Caco-2 (cell line): Measurements from ENCODE around the gene CCND2. TPM values are rescaled to one million over a fixed set of nuclear protein-coding genes. Genes with fewer than 3 reads are reported as not detected.

Source experiments
- BruUV-seq: library from RNA; stranded (reverse); fragments of 400-500 nt; replicated peaks from 2 replicates; lab custom pipeline; 2021; lab: Mats Ljungman, UMichigan
- CTCF ChIA-PET: fragments of 300-600 bp; sonication (Branson Sonifier 250); formaldehyde crosslinking; loops from one replicate; lab custom pipeline; 2022; ENCODE audit warnings: antibody characterized with exemption; lab: Charles Lee
- POLR2A ChIA-PET: fragments of 300-600 bp; sonication (Branson Sonifier 250); formaldehyde crosslinking; loops from one replicate; lab custom pipeline; 2022; ENCODE audit warnings: antibody characterized with exemption; lab: Charles Lee
- DNase-seq, 2 experiments: peaks; one replicate each; pipeline versions ENCODE4 v3.0.0 to v3.0.0-alpha.2; 2020 to 2022
- H3K27me3 ChIP-seq: replicated peaks from 2 replicates; pipeline ENCODE4 v1.6.0; 2011; ENCODE audit warnings: low read length; ENCODE audit not compliant: control insufficient read depth, insufficient read depth
- H3K36me3 ChIP-seq: 2 replicates; pipeline ENCODE4 v1.5.1; 2011; ENCODE audit warnings: low read length; ENCODE audit not compliant: control insufficient read depth, insufficient read depth
- H3K4me1 ChIP-seq: fragments of 250-450 bp; sonication (Bioruptor Pico); 2 replicates; pipeline ENCODE4 v1.5.1; 2020; ENCODE audit warnings: mild to moderate bottlenecking
- H3K4me3 ChIP-seq: 2 replicates; pipeline ENCODE4 v1.5.1; 2011; ENCODE audit warnings: low read depth, mild to moderate bottlenecking, control low read depth, low read length
- H3K9me3 ChIP-seq: fragments of 250-450 bp; sonication (Bioruptor Pico); 2 replicates; pipeline ENCODE4 v1.5.1; 2020; ENCODE audit warnings: mild to moderate bottlenecking, moderate library complexity
- H3K27ac Mint-ChIP-seq: one replicate; pipeline ENCODE4 v1.8.0; 2022; ENCODE audit warnings: mixed read lengths; ENCODE audit not compliant: unreplicated experiment
- H3K27me3 Mint-ChIP-seq: one replicate; pipeline ENCODE4 v1.8.0; 2022; ENCODE audit warnings: mixed read lengths; ENCODE audit not compliant: insufficient read depth, unreplicated experiment
- H3K36me3 Mint-ChIP-seq: one replicate; pipeline ENCODE4 v1.8.0; 2022; ENCODE audit warnings: mild to moderate bottlenecking, mixed read lengths; ENCODE audit not compliant: insufficient read depth, unreplicated experiment
- H3K4me1 Mint-ChIP-seq: one replicate; pipeline ENCODE4 v1.8.0; 2022; ENCODE audit warnings: low read depth, mixed read lengths; ENCODE audit not compliant: unreplicated experiment
- H3K4me3 Mint-ChIP-seq: one replicate; pipeline ENCODE4 v1.8.0; 2022; ENCODE audit warnings: mild to moderate bottlenecking, moderate library complexity, mixed read lengths; ENCODE audit not compliant: unreplicated experiment
- H3K9me3 Mint-ChIP-seq: one replicate; pipeline ENCODE4 v1.8.0; 2022; ENCODE audit warnings: mixed read lengths; ENCODE audit not compliant: unreplicated experiment
- intact Hi-C: fragments of 100-400 bp; cut with micrococcal nuclease; formaldehyde crosslinking; loops from one replicate; pipeline ENCODE4 v1.10.0; 2022; ENCODE audit not compliant: unreplicated experiment
- total RNA-seq: library from RNA; stranded (reverse); gene quantifications from 2 replicates; pipeline ENCODE4 v1.2.3, GENCODE V29; 2022
- TF ChIP-seq, protein P1 (sequence below), 2 experiments: fragments of 200-600 bp in 1 of 2; IDR thresholded peaks; 1 replicate in 1 of 2; 2 replicates in 1 of 2; pipeline versions ENCODE4 v1.5.1 to v1.8.0; 2011 to 2022; ENCODE audit warnings: antibody characterized with exemption in 1 of 2, control low read depth in 1 of 2, inconsistent platforms in 1 of 2, low read depth in 1 of 2, low read length in 1 of 2, mild to moderate bottlenecking in 1 of 2, moderate library complexity in 1 of 2; ENCODE audit not compliant: insufficient read depth in 1 of 2, severe bottlenecking in 1 of 2, unreplicated experiment in 1 of 2

The CCND2 gene
- total RNA-seq, 1 experiment from 2014 or later: 145 TPM

DNA sequence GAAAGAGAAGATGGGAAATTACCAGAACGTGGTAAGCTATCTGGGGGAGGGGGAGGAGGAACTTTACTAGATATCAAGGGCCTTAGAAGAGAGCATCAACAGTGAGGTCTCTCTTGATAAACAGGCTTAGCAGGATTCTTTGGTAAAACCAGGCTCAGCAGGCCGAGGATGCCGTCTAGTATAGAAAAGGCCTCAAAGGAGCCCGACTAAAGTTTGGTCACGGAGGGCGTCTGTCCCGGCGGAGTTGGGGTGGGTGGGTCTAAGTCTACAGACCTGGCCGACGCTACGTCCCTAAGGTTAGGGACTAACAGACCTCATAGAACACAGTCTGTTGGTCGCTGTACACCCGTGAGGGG, 46.9 kb downstream of the CCND2 start:
- H3K4me1 Mint-ChIP-seq: peaks cover 16% of the 10 kb centered on the region
- peak in 1 of 2 experiments; percentile 81 for DNase-seq
- POLR2A ChIA-PET: interaction anchor here (0.6 kb wide), 1 partner anchor 289 kb away, joined by 5 read pairs; no protein-coding TSS in a partner anchor
- peak overlapping the region; percentile 89 for H3K4me3 Mint-ChIP-seq
- TF ChIP-seq, protein P1, sequence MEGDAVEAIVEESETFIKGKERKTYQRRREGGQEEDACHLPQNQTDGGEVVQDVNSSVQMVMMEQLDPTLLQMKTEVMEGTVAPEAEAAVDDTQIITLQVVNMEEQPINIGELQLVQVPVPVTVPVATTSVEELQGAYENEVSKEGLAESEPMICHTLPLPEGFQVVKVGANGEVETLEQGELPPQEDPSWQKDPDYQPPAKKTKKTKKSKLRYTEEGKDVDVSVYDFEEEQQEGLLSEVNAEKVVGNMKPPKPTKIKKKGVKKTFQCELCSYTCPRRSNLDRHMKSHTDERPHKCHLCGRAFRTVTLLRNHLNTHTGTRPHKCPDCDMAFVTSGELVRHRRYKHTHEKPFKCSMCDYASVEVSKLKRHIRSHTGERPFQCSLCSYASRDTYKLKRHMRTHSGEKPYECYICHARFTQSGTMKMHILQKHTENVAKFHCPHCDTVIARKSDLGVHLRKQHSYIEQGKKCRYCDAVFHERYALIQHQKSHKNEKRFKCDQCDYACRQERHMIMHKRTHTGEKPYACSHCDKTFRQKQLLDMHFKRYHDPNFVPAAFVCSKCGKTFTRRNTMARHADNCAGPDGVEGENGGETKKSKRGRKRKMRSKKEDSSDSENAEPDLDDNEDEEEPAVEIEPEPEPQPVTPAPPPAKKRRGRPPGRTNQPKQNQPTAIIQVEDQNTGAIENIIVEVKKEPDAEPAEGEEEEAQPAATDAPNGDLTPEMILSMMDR (IDR thresholded peaks at IDR 0.05; ENCODE audit: insufficient read depth in 1 of 2, low read depth in 1 of 2, low read length in 1 of 2, severe bottlenecking in 1 of 2, unreplicated experiment in 1 of 2): no peak
- H3K27ac Mint-ChIP-seq: peak overlapping the region; percentile 91
- Histone ChIP-seq H3K27me3 (no peaks in the 10 kb centered on the region), H3K4me3 (peak overlapping the region; percentile 56), H3K4me1 (peaks cover 15% of the 10 kb centered on the region), H3K9me3 (no peaks in the 10 kb centered on the region), H3K36me3 (no peaks in the 10 kb centered on the region)
- intact Hi-C loops: loop anchor here (1.0 kb wide), 1 partner anchor 12 kb away; no protein-coding TSS in a partner anchor
- BruUV-seq: TSS peak; percentile 97
- CTCF ChIA-PET: interaction anchor here (0.7 to 1.0 kb wide), 3 partner anchors 12 to 120 kb away, joined by 3 read pairs; no protein-coding TSS in a partner anchor
- H3K27me3 Mint-ChIP-seq: no peaks in the 10 kb centered on the region
- H3K9me3 Mint-ChIP-seq: no peaks in the 10 kb centered on the region
- peaks cover 33% of the 10 kb centered on the region for H3K36me3 Mint-ChIP-seq

DNA sequence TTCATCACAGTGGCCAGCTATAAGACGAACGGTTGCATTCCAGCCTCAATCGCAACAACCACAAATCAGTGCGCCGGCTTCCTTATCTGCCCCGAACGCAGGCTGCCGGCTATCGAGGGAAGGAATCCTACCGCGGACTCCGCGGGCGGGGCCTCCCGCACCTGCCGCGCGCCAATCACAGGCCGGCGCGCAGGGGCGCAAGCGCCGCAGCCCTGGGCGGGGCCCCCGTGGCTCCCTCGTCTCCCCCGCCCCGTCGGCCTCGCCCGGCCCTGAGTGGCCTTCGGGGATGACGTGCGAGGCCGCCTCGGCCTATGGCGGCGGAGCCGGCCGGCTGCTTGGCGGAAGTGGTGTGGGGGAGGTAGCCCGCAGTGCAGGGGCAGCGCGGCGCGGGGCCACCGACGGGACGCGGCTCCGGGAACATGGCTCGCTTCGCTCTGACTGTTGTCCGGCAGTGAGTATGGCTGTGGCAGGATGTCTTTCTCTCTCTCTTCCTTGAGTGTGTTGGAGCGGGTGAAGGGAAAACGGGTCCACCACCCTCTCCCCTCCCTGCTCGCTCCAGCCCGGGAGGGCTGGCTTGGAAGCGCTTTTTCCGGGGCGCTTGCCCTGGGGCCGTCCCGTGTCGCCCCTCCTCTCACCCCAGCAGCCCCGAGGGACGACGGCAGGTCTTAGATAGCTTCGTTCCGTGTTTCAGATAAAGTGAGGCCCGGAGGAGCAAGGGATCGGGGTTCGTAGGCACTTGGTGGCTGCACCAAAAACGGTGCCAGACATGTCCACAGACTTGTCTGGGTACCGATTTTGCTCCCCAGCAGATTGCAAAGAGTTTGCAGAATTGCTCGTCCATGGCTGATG, 47.5 kb downstream of the CCND2 start, which contains the start of gene TIGAR:
Gene TIGAR (plus strand): TSS at position 361 of the 849 bp plus-strand sequence. CDS start 59 bp downstream, at position 420.
- BruUV-seq: TSS peak; percentile 57
- Histone ChIP-seq H3K4me3 (peak within 1 kb of the TSS; percentile 70), H3K27me3 (no peaks in the 10 kb centered on the region), H3K4me1 (peaks cover 15% of the 10 kb centered on the region), H3K36me3 (no peaks in the 10 kb centered on the region), H3K9me3 (no peaks in the 10 kb centered on the region)
- peak within 1 kb of the TSS; percentile 91 for H3K27ac Mint-ChIP-seq
- TF ChIP-seq, protein P1 (IDR thresholded peaks at IDR 0.05; ENCODE audit: insufficient read depth in 1 of 2, low read depth in 1 of 2, low read length in 1 of 2, severe bottlenecking in 1 of 2, unreplicated experiment in 1 of 2): no peak
- H3K9me3 Mint-ChIP-seq: no peaks in the 10 kb centered on the region
- peak; percentile 95 to 99 for DNase-seq
- H3K27me3 Mint-ChIP-seq: no peaks in the 10 kb centered on the region
- intact Hi-C loops: loop anchor here (1.0 kb wide), 1 partner anchor 13 kb away; no protein-coding TSS in a partner anchor
- ChIA-PET CTCF (interaction anchor here (0.7 to 1.0 kb wide), 3 partner anchors 13 to 119 kb away, joined by 3 read pairs; no protein-coding TSS in a partner anchor), POLR2A (interaction anchor here (0.6 kb wide), 1 partner anchor 290 kb away, joined by 5 read pairs; no protein-coding TSS in a partner anchor)
- H3K4me1 Mint-ChIP-seq: peaks cover 16% of the 10 kb centered on the region
- H3K36me3 Mint-ChIP-seq: peaks cover 39% of the 10 kb centered on the region
- H3K4me3 Mint-ChIP-seq: peak within 1 kb of the TSS; percentile 89

DNA sequence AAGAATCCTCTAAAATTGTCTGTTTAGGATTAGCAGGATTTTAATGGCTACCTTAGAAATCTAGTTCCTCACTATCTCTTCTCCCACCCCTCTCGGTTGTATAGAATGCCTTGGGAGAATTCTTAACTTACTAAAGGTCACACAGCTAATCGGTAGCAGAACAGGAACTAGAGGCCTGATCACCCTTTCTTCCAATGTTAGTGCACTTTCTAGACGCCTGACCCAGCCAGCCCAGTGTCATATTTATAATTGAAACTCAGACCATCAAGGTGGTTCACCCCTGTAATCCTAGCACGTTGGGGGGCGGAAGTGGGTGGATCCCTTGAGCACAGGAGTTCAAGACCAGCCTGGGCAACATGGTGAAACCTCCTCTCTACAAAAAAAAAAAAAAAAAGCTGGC, 49.2 kb downstream of the CCND2 start:
- Mint-ChIP-seq H3K27ac (no peak overlapping the region), H3K27me3 (no peaks in the 10 kb centered on the region), H3K4me3 (peak overlapping the region; percentile 89), H3K9me3 (no peaks in the 10 kb centered on the region), H3K36me3 (peaks cover 42% of the 10 kb centered on the region), H3K4me1 (peaks cover 16% of the 10 kb centered on the region)
- Histone ChIP-seq H3K9me3 (no peaks in the 10 kb centered on the region), H3K4me3 (no peak overlapping the region), H3K4me1 (peaks cover 15% of the 10 kb centered on the region), H3K27me3 (no peaks in the 10 kb centered on the region), H3K36me3 (no peaks in the 10 kb centered on the region)
- TF ChIP-seq, protein P1 (IDR thresholded peaks at IDR 0.05; ENCODE audit: insufficient read depth in 1 of 2, low read depth in 1 of 2, low read length in 1 of 2, severe bottlenecking in 1 of 2, unreplicated experiment in 1 of 2): no peak
- CTCF ChIA-PET: interaction anchor here (1.2 to 1.4 kb wide), 2 partner anchors 15 to 46 kb away, joined by 3 read pairs; no protein-coding TSS in a partner anchor
- no TSS peak for BruUV-seq
- DNase-seq: no peak
- intact Hi-C loops: no loop called here
- POLR2A ChIA-PET: no interaction called here
